Measurements from ENCODE around the gene PIWIL4. TPM values are rescaled to one million over a fixed set of nuclear protein-coding genes. Genes with fewer than 3 reads are reported as not detected.
"Not testable (repeated sequence)": the region's sequence is repeated elsewhere in the genome, so short reads cannot be mapped to it uniquely, and the experiment has no call there.

The PIWIL4 gene
- total RNA-seq, 2 experiments from 2014 or later: 0.16 to 0.21 TPM

- no peaks in the 10 kb centered on the region for H3K27me3 Mint-ChIP-seq
- no peaks in the 10 kb centered on the region for H3K9me3 Mint-ChIP-seq
- DNase-seq: no peak
- no peak overlapping the region for H3K4me3 Mint-ChIP-seq
- no peaks in the 10 kb centered on the region for H3K4me1 Mint-ChIP-seq
- no peak overlapping the region for H3K27ac Mint-ChIP-seq
- no peaks in the 10 kb centered on the region for H3K36me3 Mint-ChIP-seq
Observed at GRCh38 chr11:94563176-94563847, 3.9 kb upstream of the PIWIL4 start.

GRCh38 chr11:94563848-94564467 lies 3.2 kb upstream of the PIWIL4 start:
- Mint-ChIP-seq H3K4me3 (no peak overlapping the region), H3K27me3 (no peaks in the 10 kb centered on the region), H3K9me3 (no peaks in the 10 kb centered on the region), H3K4me1 (no peaks in the 10 kb centered on the region), H3K36me3 (no peaks in the 10 kb centered on the region), H3K27ac (no peak overlapping the region)
- DNase-seq: no peak

- H3K27me3 Mint-ChIP-seq: no peaks in the 10 kb centered on the region
- no peaks in the 10 kb centered on the region for H3K4me1 Mint-ChIP-seq
- H3K9me3 Mint-ChIP-seq: peaks cover 3% of the 10 kb centered on the region
- H3K36me3 Mint-ChIP-seq: no peaks in the 10 kb centered on the region
- H3K27ac Mint-ChIP-seq: no peak overlapping the region
- H3K4me3 Mint-ChIP-seq: no peak overlapping the region
- DNase-seq: no peak
Observed at GRCh38 chr11:94568200-94568599, 1.0 kb downstream of the PIWIL4 start.

GRCh38 chr11:94568717-94569116 lies 1.5 kb downstream of the PIWIL4 start:
- Mint-ChIP-seq H3K4me3 (no peak overlapping the region), H3K36me3 (no peaks in the 10 kb centered on the region), H3K4me1 (no peaks in the 10 kb centered on the region), H3K27ac (no peak overlapping the region), H3K27me3 (no peaks in the 10 kb centered on the region), H3K9me3 (peaks cover 3% of the 10 kb centered on the region)
- no peak for DNase-seq

- not testable (repeated sequence) for H3K27ac Mint-ChIP-seq, H3K36me3 Mint-ChIP-seq
Observed at GRCh38 chr11:94572975-94573374, 5.8 kb downstream of the PIWIL4 start.

GRCh38 chr11:94574193-94574961 lies 7.2 kb downstream of the PIWIL4 start:
- Mint-ChIP-seq H3K36me3 (no peaks in the 10 kb centered on the region), H3K4me3 (no peak overlapping the region), H3K27ac (no peak overlapping the region), H3K9me3 (peaks cover 3% of the 10 kb centered on the region), H3K4me1 (no peaks in the 10 kb centered on the region), H3K27me3 (no peaks in the 10 kb centered on the region)
- DNase-seq: no peak

More at GRCh38 chr11:94572975-94573374, 5.8 kb downstream of the PIWIL4 start:
- not testable (repeated sequence) for H3K4me3 Mint-ChIP-seq, DNase-seq, H3K27me3 Mint-ChIP-seq, H3K9me3 Mint-ChIP-seq, H3K4me1 Mint-ChIP-seq

GRCh38 chr11:94576306-94576705 lies 9.1 kb downstream of the PIWIL4 start:
- Mint-ChIP-seq H3K27ac (no peak overlapping the region), H3K4me3 (no peak overlapping the region), H3K9me3 (peaks cover 3% of the 10 kb centered on the region), H3K4me1 (peaks cover 2% of the 10 kb centered on the region), H3K27me3 (no peaks in the 10 kb centered on the region), H3K36me3 (peaks cover 1% of the 10 kb centered on the region)
- no peak for DNase-seq

- no peak for DNase-seq
- H3K27me3 Mint-ChIP-seq: no peaks in the 10 kb centered on the region
- H3K9me3 Mint-ChIP-seq: no peaks in the 10 kb centered on the region
- peaks cover 1% of the 10 kb centered on the region for H3K36me3 Mint-ChIP-seq
- peaks cover 13% of the 10 kb centered on the region for H3K4me1 Mint-ChIP-seq
- H3K4me3 Mint-ChIP-seq: no peak overlapping the region
- H3K27ac Mint-ChIP-seq: no peak overlapping the region
Observed at GRCh38 chr11:94577841-94578240, 10.7 kb downstream of the PIWIL4 start.

GRCh38 chr11:94581926-94582325 lies 14.8 kb downstream of the PIWIL4 start:
- peaks cover 16% of the 10 kb centered on the region for H3K4me1 Mint-ChIP-seq
- peaks cover 1% of the 10 kb centered on the region for H3K36me3 Mint-ChIP-seq
- no peak overlapping the region for H3K4me3 Mint-ChIP-seq
- H3K27ac Mint-ChIP-seq: no peak overlapping the region
- H3K9me3 Mint-ChIP-seq: no peaks in the 10 kb centered on the region
- DNase-seq: no peak
- H3K27me3 Mint-ChIP-seq: no peaks in the 10 kb centered on the region

GRCh38 chr11:94583213-94583865 lies 16.2 kb downstream of the PIWIL4 start:
- no peaks in the 10 kb centered on the region for H3K27me3 Mint-ChIP-seq
- H3K4me3 Mint-ChIP-seq: no peak overlapping the region
- H3K36me3 Mint-ChIP-seq: peaks cover 1% of the 10 kb centered on the region
- H3K4me1 Mint-ChIP-seq: peaks cover 16% of the 10 kb centered on the region
- no peaks in the 10 kb centered on the region for H3K9me3 Mint-ChIP-seq
- no peak for DNase-seq
- H3K27ac Mint-ChIP-seq: no peak overlapping the region

- Mint-ChIP-seq H3K4me3 (no peak overlapping the region), H3K4me1 (peaks cover 16% of the 10 kb centered on the region), H3K36me3 (peaks cover 1% of the 10 kb centered on the region), H3K27me3 (no peaks in the 10 kb centered on the region), H3K9me3 (no peaks in the 10 kb centered on the region), H3K27ac (no peak overlapping the region)
- no peak for DNase-seq
Observed at GRCh38 chr11:94583866-94584500, 16.8 kb downstream of the PIWIL4 start.

GRCh38 chr11:94584978-94585377 lies 17.8 kb downstream of the PIWIL4 start:
- H3K27ac Mint-ChIP-seq: no peak overlapping the region
- peaks cover 1% of the 10 kb centered on the region for H3K36me3 Mint-ChIP-seq
- no peaks in the 10 kb centered on the region for H3K9me3 Mint-ChIP-seq
- peaks cover 16% of the 10 kb centered on the region for H3K4me1 Mint-ChIP-seq
- no peak for DNase-seq
- no peak overlapping the region for H3K4me3 Mint-ChIP-seq
- H3K27me3 Mint-ChIP-seq: no peaks in the 10 kb centered on the region

- H3K4me3 Mint-ChIP-seq: no peak overlapping the region
- no peaks in the 10 kb centered on the region for H3K9me3 Mint-ChIP-seq
- peaks cover 16% of the 10 kb centered on the region for H3K4me1 Mint-ChIP-seq
- peaks cover 1% of the 10 kb centered on the region for H3K36me3 Mint-ChIP-seq
- DNase-seq: no peak
- no peaks in the 10 kb centered on the region for H3K27me3 Mint-ChIP-seq
- no peak overlapping the region for H3K27ac Mint-ChIP-seq
Observed at GRCh38 chr11:94585399-94585798, 18.2 kb downstream of the PIWIL4 start.

- H3K4me3 Mint-ChIP-seq: no peak overlapping the region
- peaks cover 12% of the 10 kb centered on the region for H3K4me1 Mint-ChIP-seq
- no peaks in the 10 kb centered on the region for H3K36me3 Mint-ChIP-seq
- H3K27me3 Mint-ChIP-seq: no peaks in the 10 kb centered on the region
- no peaks in the 10 kb centered on the region for H3K9me3 Mint-ChIP-seq
- H3K27ac Mint-ChIP-seq: no peak overlapping the region
- no peak for DNase-seq
Observed at GRCh38 chr11:94586546-94586945, 19.4 kb downstream of the PIWIL4 start.

- no peak overlapping the region for H3K27ac Mint-ChIP-seq
- DNase-seq: no peak
- no peak overlapping the region for H3K4me3 Mint-ChIP-seq
- peaks cover 8% of the 10 kb centered on the region for H3K4me1 Mint-ChIP-seq
- no peaks in the 10 kb centered on the region for H3K36me3 Mint-ChIP-seq
- H3K9me3 Mint-ChIP-seq: no peaks in the 10 kb centered on the region
- no peaks in the 10 kb centered on the region for H3K27me3 Mint-ChIP-seq
Observed at GRCh38 chr11:94586978-94587377, 19.8 kb downstream of the PIWIL4 start.
